Mesenchymal stem cell (in vitro differentiated cells and primary cell): ENCODE data around the gene HNRNPH2.
A peak's percentile ranks its signal among the peaks of the same experiment; 100 is the strongest.

Experiments used
- DNase-seq: peaks from one replicate; pipeline ENCODE4 v3.0.0-alpha.2; 2013
- H2AFZ ChIP-seq: one replicate; pipeline ENCODE4 v1.6.1; 2013; ENCODE audit warnings: low read depth, mild to moderate bottlenecking, control low read depth, inconsistent platforms, low read length, moderate library complexity
- H2AK5ac ChIP-seq: 2 replicates; pipeline ENCODE4 v1.6.1; 2013; ENCODE audit warnings: low read length, moderate library complexity, mild to moderate bottlenecking, inconsistent platforms; ENCODE audit not compliant: severe bottlenecking
- H2BK120ac ChIP-seq: one replicate; pipeline ENCODE4 v1.6.1; 2013; ENCODE audit warnings: low read depth, mild to moderate bottlenecking, inconsistent platforms, low read length, moderate library complexity
- H2BK12ac ChIP-seq, 2 experiments: one replicate each; pipeline ENCODE4 v1.6.1; 2013; ENCODE audit warnings: inconsistent platforms in 2 of 2, low read length in 2 of 2, mild to moderate bottlenecking in 2 of 2, moderate library complexity in 2 of 2, control low read depth in 1 of 2
- H2BK15ac ChIP-seq: one replicate; pipeline ENCODE4 v1.6.1; 2013; ENCODE audit warnings: mild to moderate bottlenecking, low read depth, inconsistent platforms; ENCODE audit not compliant: poor library complexity, severe bottlenecking
- H2BK5ac ChIP-seq: 2 replicates; pipeline ENCODE4 v1.6.1; 2013; ENCODE audit warnings: low read depth, mild to moderate bottlenecking, low read length, control low read depth, inconsistent platforms; ENCODE audit not compliant: poor library complexity, severe bottlenecking
- H3K14ac ChIP-seq, 2 experiments: one replicate each; pipeline ENCODE4 v1.6.1; 2013; ENCODE audit warnings: inconsistent platforms in 2 of 2, low read length in 2 of 2, control low read depth in 1 of 2, mild to moderate bottlenecking in 1 of 2, moderate library complexity in 1 of 2
- H3K18ac ChIP-seq, 2 experiments: one replicate each; pipeline ENCODE4 v1.6.1; 2013; ENCODE audit warnings: inconsistent platforms in 2 of 2, low read length in 2 of 2, control low read depth in 1 of 2, low read depth in 1 of 2, mild to moderate bottlenecking in 1 of 2
- H3K23ac ChIP-seq, 2 experiments: one replicate each; pipeline ENCODE4 v1.6.1; 2013; ENCODE audit warnings: inconsistent platforms in 2 of 2, low read length in 2 of 2, mild to moderate bottlenecking in 2 of 2, moderate library complexity in 2 of 2, control low read depth in 1 of 2
- H3K27ac ChIP-seq: 2 replicates; pipeline ENCODE4 v1.5.1; 2013; ENCODE audit warnings: mild to moderate bottlenecking, moderate library complexity, low read length, control low read depth, inconsistent platforms; ENCODE audit not compliant: poor library complexity, severe bottlenecking
- H3K27me3 ChIP-seq, 2 experiments: 2 replicates each; pipeline versions ENCODE4 v1.6.1 to v1.7.0; 2013; ENCODE audit warnings: low read length in 2 of 2, mild to moderate bottlenecking in 2 of 2, moderate library complexity in 2 of 2, control low read depth in 1 of 2, inconsistent platforms in 1 of 2; ENCODE audit not compliant: control insufficient read depth in 1 of 2, insufficient read depth in 1 of 2
- H3K36me3 ChIP-seq, 2 experiments: 2 replicates each; pipeline versions ENCODE4 v1.6.1 to v1.7.0; 2013; ENCODE audit warnings: low read length in 2 of 2, control low read depth in 1 of 2, inconsistent platforms in 1 of 2, low read depth in 1 of 2, mild to moderate bottlenecking in 1 of 2; ENCODE audit not compliant: insufficient read depth in 2 of 2, control insufficient read depth in 1 of 2
- H3K4ac ChIP-seq, 2 experiments: one replicate each; pipeline ENCODE4 v1.6.1; 2013; ENCODE audit warnings: inconsistent platforms in 2 of 2, low read length in 2 of 2, mild to moderate bottlenecking in 2 of 2, moderate library complexity in 2 of 2, control low read depth in 1 of 2, low read depth in 1 of 2
- H3K4me1 ChIP-seq: 2 replicates; pipeline ENCODE4 v1.6.1; 2013; ENCODE audit warnings: low read depth, low read length, control low read depth; ENCODE audit not compliant: control insufficient read depth, insufficient read depth
- H3K4me2 ChIP-seq: 2 replicates; pipeline ENCODE4 v1.6.1; 2013; ENCODE audit warnings: low read length, mild to moderate bottlenecking, inconsistent platforms; ENCODE audit not compliant: poor library complexity, severe bottlenecking
- H3K4me3 ChIP-seq, 2 experiments: 2 replicates each; pipeline versions ENCODE4 v1.5.1 to v1.7.0; 2013; ENCODE audit warnings: low read length in 2 of 2, mild to moderate bottlenecking in 2 of 2, control low read depth in 1 of 2, low read depth in 1 of 2; ENCODE audit not compliant: insufficient read depth in 1 of 2
- H3K79me1 ChIP-seq: replicated peaks from 2 replicates; pipeline ENCODE4 v1.6.1; 2013; ENCODE audit warnings: mild to moderate bottlenecking, control low read depth, low read length, inconsistent platforms; ENCODE audit not compliant: poor library complexity, severe bottlenecking
- H3K9ac ChIP-seq: 2 replicates; pipeline ENCODE4 v1.7.0; 2013; ENCODE audit warnings: mild to moderate bottlenecking, low read length, moderate library complexity
- H3K9me3 ChIP-seq: 2 replicates; pipeline ENCODE4 v1.7.0; 2013; ENCODE audit warnings: mild to moderate bottlenecking, low read length; ENCODE audit not compliant: control insufficient read depth
- H4K8ac ChIP-seq: one replicate; pipeline ENCODE4 v1.6.1; 2013; ENCODE audit warnings: inconsistent platforms, mild to moderate bottlenecking, low read length, moderate library complexity
- H4K91ac ChIP-seq: one replicate; pipeline ENCODE4 v1.6.1; 2013; ENCODE audit warnings: mild to moderate bottlenecking, low read length, inconsistent platforms
- WGBS: methylation state at CpG from one replicate; pipeline ENCODE4 v1.1.7; 2013; ENCODE audit warnings: mixed read lengths; 5-methylcytosine and 5-hydroxymethylcytosine counted together

The HNRNPH2 gene

GRCh38 chrX:101391831-101392230, 16.2 kb upstream of the HNRNPH2 start:
- no peak overlapping the region for H2BK15ac ChIP-seq
- no peak overlapping the region for H2BK5ac ChIP-seq
- 69% methylated on average over 1 of the region's 6 CpGs for WGBS

GRCh38 chrX:101393530-101394305, 14.3 kb upstream of the HNRNPH2 start:
- Histone ChIP-seq H3K23ac (no peak overlapping the region), H3K4me1 (no peaks in the 10 kb centered on the region), H2BK120ac (no peak overlapping the region), H2BK15ac (no peak overlapping the region), H4K91ac (no peak overlapping the region), H4K8ac (no peak overlapping the region), H3K36me3 (peaks cover 0 to 37% of the 10 kb centered on the region in 2 experiments), H2BK5ac (no peak overlapping the region), H3K4me3 (no peak overlapping the region), H2AFZ (no peak overlapping the region), H3K9ac (no peak overlapping the region), H3K9me3 (no peaks in the 10 kb centered on the region), H3K4ac (no peak overlapping the region), H2BK12ac (no peak overlapping the region), H3K18ac (no peak overlapping the region), H3K14ac (no peak overlapping the region), H3K27me3 (peaks cover 0 to under 1% of the 10 kb centered on the region in 2 experiments), H3K4me2 (no peak overlapping the region), H3K79me1 (no peaks in the 10 kb centered on the region), H2AK5ac (no peak overlapping the region), H3K27ac (no peak overlapping the region)
- WGBS: 95% methylated on average over 2 of the region's 11 CpGs
- DNase-seq: no peak

More at GRCh38 chrX:101391831-101392230, 16.2 kb upstream of the HNRNPH2 start:
- no peak overlapping the region for H2AFZ ChIP-seq
- H2AK5ac ChIP-seq: no peak overlapping the region
- no peak overlapping the region for H2BK12ac ChIP-seq
- H4K8ac ChIP-seq: no peak overlapping the region
- no peaks in the 10 kb centered on the region for H3K79me1 ChIP-seq
- no peak for DNase-seq
- no peak overlapping the region for H2BK120ac ChIP-seq
- no peaks in the 10 kb centered on the region for H3K9me3 ChIP-seq
- peak overlapping the region; percentile 58 for H3K4me2 ChIP-seq
- no peak overlapping the region for H3K18ac ChIP-seq
- no peak overlapping the region for H3K23ac ChIP-seq
- peak overlapping the region; percentile 93 for H3K9ac ChIP-seq
- no peaks in the 10 kb centered on the region for H3K4me1 ChIP-seq
- H3K4ac ChIP-seq: no peak overlapping the region
- peak overlapping the region in 1 of 2 experiments; percentile 85 for H3K4me3 ChIP-seq
- H3K36me3 ChIP-seq: peaks cover 0 to 26% of the 10 kb centered on the region in 2 experiments
- no peak overlapping the region for H4K91ac ChIP-seq
- no peak overlapping the region for H3K14ac ChIP-seq
- no peak overlapping the region for H3K27ac ChIP-seq
- peaks cover 0 to 5% of the 10 kb centered on the region in 2 experiments for H3K27me3 ChIP-seq

- no peaks in the 10 kb centered on the region for H3K27me3 ChIP-seq
- H2BK120ac ChIP-seq: no peak overlapping the region
These were observed 13.7 kb upstream of the HNRNPH2 start for GRCh38 chrX:101394372-101394771.

GRCh38 chrX:101395789-101396188, 12.2 kb upstream of the HNRNPH2 start:
- Histone ChIP-seq H3K4ac (no peak overlapping the region), H3K9me3 (no peaks in the 10 kb centered on the region), H4K8ac (no peak overlapping the region), H3K36me3 (peaks cover 0 to 45% of the 10 kb centered on the region in 2 experiments), H4K91ac (no peak overlapping the region), H3K4me2 (no peak overlapping the region), H2BK5ac (no peak overlapping the region), H2AK5ac (no peak overlapping the region), H3K9ac (no peak overlapping the region), H2BK120ac (no peak overlapping the region), H3K4me3 (no peak overlapping the region), H3K79me1 (no peaks in the 10 kb centered on the region), H2BK15ac (no peak overlapping the region), H2BK12ac (no peak overlapping the region), H3K14ac (no peak overlapping the region), H3K27me3 (peaks cover 0 to 3% of the 10 kb centered on the region in 2 experiments), H3K23ac (no peak overlapping the region), H2AFZ (no peak overlapping the region), H3K18ac (no peak overlapping the region), H3K27ac (no peak overlapping the region), H3K4me1 (no peaks in the 10 kb centered on the region)
- WGBS: 94% methylated on average over 1 of the region's 1 CpG
- peak; percentile 34 for DNase-seq

More at GRCh38 chrX:101394372-101394771, 13.7 kb upstream of the HNRNPH2 start:
- H2BK15ac ChIP-seq: no peak overlapping the region
- H3K79me1 ChIP-seq: no peaks in the 10 kb centered on the region
- H3K23ac ChIP-seq: no peak overlapping the region
- no peak overlapping the region for H4K91ac ChIP-seq
- peaks cover 0 to 37% of the 10 kb centered on the region in 2 experiments for H3K36me3 ChIP-seq
- no peaks in the 10 kb centered on the region for H3K4me1 ChIP-seq
- no peak overlapping the region for H3K14ac ChIP-seq
- no peak overlapping the region for H3K18ac ChIP-seq
- DNase-seq: no peak
- no peaks in the 10 kb centered on the region for H3K9me3 ChIP-seq
- no peak overlapping the region for H2BK12ac ChIP-seq
- no peak overlapping the region for H3K27ac ChIP-seq
- no peak overlapping the region for H3K4me2 ChIP-seq
- H4K8ac ChIP-seq: no peak overlapping the region
- H3K9ac ChIP-seq: no peak overlapping the region
- H3K4ac ChIP-seq: no peak overlapping the region
- no peak overlapping the region for H2AK5ac ChIP-seq
- H2AFZ ChIP-seq: no peak overlapping the region
- H2BK5ac ChIP-seq: no peak overlapping the region
- no peak overlapping the region for H3K4me3 ChIP-seq
